Measurements from ENCODE around the gene PSMG3.
A peak's percentile ranks its signal among the peaks of the same experiment; 100 is the strongest.

Gene PSMG3

DNA sequence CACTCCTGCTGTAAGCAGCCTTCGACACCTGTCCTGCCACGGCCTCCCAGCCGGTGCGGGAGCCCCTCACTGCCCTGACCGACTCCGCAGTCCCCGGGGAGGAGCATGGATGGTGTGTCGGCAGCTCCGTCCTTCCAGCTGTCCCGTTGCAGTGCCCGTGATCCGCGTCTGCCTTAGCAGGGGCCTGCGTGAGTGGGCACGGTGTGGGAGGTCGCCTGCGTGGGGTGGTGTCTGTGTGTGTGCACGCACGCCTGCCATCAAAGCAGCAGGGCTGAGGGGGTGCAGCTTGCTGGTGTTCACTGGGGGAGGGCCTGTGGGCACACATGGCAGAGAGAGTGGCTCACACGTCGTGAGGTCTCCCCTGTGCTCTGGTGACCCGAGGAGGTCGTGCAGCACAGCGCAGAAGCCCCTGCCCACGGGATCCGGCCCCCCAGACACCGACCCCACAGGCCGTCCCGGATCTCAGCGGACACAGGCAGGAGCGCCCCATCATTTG, 29.0 kb downstream of the PSMG3 start:
- DNase-seq (ENCODE audit: low read depth, low spot score): no peak
- no peak overlapping the region for H3K4me3 ChIP-seq (ENCODE audit: low read depth, low read length)
- ChIA-PET POLR2A (no interaction called here), CTCF (no interaction called here)
- TF ChIP-seq, protein P1, sequence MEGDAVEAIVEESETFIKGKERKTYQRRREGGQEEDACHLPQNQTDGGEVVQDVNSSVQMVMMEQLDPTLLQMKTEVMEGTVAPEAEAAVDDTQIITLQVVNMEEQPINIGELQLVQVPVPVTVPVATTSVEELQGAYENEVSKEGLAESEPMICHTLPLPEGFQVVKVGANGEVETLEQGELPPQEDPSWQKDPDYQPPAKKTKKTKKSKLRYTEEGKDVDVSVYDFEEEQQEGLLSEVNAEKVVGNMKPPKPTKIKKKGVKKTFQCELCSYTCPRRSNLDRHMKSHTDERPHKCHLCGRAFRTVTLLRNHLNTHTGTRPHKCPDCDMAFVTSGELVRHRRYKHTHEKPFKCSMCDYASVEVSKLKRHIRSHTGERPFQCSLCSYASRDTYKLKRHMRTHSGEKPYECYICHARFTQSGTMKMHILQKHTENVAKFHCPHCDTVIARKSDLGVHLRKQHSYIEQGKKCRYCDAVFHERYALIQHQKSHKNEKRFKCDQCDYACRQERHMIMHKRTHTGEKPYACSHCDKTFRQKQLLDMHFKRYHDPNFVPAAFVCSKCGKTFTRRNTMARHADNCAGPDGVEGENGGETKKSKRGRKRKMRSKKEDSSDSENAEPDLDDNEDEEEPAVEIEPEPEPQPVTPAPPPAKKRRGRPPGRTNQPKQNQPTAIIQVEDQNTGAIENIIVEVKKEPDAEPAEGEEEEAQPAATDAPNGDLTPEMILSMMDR (IDR thresholded peaks at IDR 0.05; ENCODE audit: insufficient read depth, low read length, missing control alignments): no peak

DNA sequence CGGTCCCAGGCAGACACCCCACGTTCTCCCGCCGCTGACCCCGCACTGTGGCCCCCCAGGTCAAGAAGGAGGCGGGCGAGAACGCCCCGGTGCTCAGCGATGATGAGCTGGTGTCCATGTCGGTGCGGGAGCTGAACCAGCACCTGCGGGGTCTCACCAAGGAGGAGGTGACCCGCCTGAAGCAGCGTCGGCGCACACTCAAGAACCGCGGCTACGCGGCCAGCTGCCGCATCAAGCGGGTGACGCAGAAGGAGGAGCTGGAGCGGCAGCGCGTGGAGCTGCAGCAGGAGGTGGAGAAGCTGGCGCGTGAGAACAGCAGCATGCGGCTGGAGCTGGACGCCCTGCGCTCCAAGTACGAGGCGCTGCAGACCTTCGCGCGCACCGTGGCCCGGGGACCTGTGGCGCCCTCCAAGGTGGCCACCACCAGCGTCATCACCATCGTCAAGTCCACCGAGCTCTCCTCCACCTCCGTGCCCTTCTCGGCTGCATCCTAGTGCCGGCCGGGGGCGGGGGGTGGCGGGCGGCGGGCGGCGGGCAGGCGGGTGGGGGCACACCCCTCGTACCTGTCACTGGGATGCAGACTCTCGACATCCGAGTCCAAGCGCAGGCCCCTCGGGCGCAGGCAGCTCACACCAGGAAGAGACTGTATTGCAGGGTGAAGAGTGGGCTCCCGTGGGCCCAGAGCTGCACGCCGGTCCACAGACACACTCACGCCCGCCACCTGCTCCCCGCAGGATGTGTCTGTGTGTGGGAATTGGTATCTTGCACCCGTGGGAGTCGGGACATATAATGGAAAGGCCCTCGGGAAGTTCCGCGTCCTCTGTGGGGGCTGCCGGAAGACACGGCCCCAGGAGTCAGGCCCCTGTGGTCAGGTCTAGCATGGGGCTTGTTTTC, 29.7 kb downstream of the PSMG3 start:
- ChIA-PET POLR2A (no interaction called here), CTCF (no interaction called here)
- no peak for DNase-seq (ENCODE audit: low read depth, low spot score)
- H3K4me3 ChIP-seq (ENCODE audit: low read depth, low read length): no peak overlapping the region
- TF ChIP-seq, protein P1 (IDR thresholded peaks at IDR 0.05; ENCODE audit: insufficient read depth, low read length, missing control alignments): no peak

DNA sequence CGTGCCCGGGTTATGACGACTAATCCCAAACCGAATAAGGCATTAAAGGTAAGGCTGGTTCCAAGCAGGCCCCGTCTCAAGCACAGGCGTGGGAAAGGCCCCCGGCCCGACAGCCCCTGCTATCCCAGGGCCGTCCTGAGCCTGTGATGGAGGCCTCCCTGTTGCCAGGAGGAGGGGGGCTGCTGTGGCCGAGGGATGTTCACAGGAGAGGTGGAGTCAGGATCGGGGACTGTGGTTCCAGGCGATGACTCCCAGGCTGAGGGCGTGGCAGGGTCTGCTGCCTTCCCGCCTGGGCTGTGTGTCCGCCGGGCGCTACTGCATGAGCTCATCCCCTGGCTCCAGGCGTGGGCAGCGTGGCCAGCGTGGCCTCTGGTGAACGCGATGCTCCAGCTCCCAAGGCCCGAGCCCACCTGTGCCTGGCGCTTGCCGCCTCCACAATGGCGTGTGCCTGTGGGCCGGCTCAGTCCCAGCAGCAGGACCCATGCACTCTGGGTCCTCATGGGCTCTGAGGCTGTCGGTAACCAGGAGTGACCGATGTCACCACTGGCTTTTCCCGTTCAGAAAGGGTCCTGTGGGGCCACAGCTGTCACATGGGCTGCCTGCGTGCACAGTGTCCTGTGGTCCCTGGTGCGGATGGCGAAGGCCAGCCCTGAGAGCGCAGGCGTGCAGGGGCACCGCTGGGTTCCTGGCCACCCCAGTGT, 30.5 kb downstream of the PSMG3 start:
- H3K4me3 ChIP-seq (ENCODE audit: low read depth, low read length): no peak overlapping the region
- ChIA-PET POLR2A (no interaction called here), CTCF (no interaction called here)
- TF ChIP-seq, protein P1 (IDR thresholded peaks at IDR 0.05; ENCODE audit: insufficient read depth, low read length, missing control alignments): no peak
- no peak for DNase-seq (ENCODE audit: low read depth, low spot score)

DNA sequence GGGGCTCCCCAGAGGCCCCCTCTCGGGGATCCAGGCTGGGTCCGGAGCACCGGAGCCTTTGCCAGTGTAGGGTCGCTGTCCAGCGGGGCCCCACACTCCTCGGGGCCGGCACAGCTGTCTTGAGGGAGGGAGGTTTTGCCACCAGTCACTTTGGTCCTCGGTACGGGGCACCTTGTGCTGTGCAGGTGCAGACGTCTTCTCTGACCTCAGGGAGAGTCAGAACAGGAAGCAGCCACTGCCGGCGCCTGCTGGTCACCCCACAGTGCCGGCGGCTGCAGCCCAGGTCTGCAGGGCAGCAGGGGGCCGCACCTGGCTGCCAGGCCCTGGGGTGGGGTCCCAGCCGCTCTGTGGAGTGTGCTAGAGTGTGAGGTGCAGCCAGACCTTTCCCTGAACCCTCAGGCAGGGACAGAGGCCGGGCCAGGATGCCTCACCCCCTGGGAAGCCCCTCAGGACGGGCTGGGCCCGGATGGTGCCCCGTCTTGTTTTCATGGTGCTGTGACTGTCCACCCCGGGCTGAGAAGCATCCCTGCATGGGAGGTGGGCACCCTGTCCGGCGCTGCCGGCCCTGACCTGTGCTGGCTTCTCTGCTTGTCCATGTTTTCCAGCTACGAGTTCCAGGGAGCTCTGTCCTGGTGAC, 31.2 kb downstream of the PSMG3 start:
- ChIA-PET CTCF (no interaction called here), POLR2A (no interaction called here)
- TF ChIP-seq, protein P1 (IDR thresholded peaks at IDR 0.05; ENCODE audit: insufficient read depth, low read length, missing control alignments): no peak
- DNase-seq (ENCODE audit: low read depth, low spot score): no peak
- H3K4me3 ChIP-seq (ENCODE audit: low read depth, low read length): peak overlapping the region; percentile 39

DNA sequence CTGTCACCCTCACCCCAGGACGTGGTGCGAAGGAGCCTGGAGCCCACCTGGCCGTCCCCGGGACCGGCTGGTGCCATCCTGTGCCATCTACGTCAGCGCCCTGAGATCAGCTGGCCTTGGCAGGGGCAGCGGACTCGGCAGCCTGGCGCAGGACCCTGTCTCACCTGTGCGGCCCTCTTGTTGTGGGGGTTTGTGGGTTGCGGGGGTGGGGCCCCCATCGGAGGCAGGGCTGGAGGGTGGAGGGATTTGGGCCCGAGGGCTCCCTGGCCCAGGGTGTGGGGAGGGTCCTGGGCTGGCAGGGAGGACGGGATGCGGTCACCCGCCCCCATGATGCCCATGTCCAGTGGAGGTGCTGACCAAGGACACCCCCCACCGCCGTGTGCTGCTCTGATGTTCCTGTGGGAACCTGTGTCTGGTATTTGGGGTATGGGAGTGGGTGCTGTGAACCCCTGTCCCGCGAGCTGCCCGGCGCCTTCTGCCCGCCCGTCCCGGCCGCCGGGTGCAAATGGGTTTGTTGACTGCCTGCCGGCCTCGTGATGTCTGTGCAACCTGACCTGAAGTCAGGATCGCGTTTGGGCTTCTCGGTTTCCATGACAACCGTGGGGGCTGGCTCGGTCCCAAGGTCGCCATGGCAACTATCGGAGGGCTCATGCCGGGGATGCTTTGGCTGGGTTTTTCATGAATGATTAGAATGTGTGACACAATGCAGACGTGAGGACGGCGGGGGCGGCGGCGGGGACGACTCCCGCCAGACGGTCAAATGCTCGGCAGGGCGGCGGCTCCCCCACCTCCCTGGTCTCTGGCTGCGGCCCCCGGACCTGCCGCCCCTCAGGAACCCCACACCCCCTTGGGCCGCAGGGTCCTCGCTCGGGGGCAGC, 32.1 kb downstream of the PSMG3 start:
- H3K4me3 ChIP-seq (ENCODE audit: low read depth, low read length): peak overlapping the region; percentile 68
- peak; percentile 76 for DNase-seq (ENCODE audit: low read depth, low spot score)
- ChIA-PET CTCF (no interaction called here), POLR2A (interaction anchor here (1.0 kb wide), 1 partner anchor 17 kb away, joined by 3 read pairs; no protein-coding TSS in a partner anchor)
- TF ChIP-seq, protein P1 (IDR thresholded peaks at IDR 0.05; ENCODE audit: insufficient read depth, low read length, missing control alignments): no peak
